Mucosa of rectum (tissue), 2 donors: ENCODE results near the gene NLRP7.
"Not testable (repeated sequence)": the region's sequence is repeated elsewhere in the genome, so short reads cannot be mapped to it uniquely, and the experiment has no call there.

Source experiments
- H3K27ac ChIP-seq, 2 donors: one replicate each; pipeline ENCODE4 v1.7.0; 2013; ENCODE audit warnings: inconsistent platforms in 2 of 2, low read depth in 2 of 2, low read length in 2 of 2
- H3K27me3 ChIP-seq, 2 donors: one replicate each; pipeline ENCODE4 v1.7.0; 2013; ENCODE audit warnings: low read length in 2 of 2; ENCODE audit not compliant: control insufficient read depth in 2 of 2, insufficient read depth in 2 of 2
- H3K36me3 ChIP-seq, 2 donors: one replicate each; pipeline ENCODE4 v1.7.0; 2013; ENCODE audit warnings: low read length in 2 of 2; ENCODE audit not compliant: control insufficient read depth in 2 of 2, insufficient read depth in 2 of 2
- H3K4me1 ChIP-seq, 2 donors: one replicate each; pipeline ENCODE4 v1.7.0; 2013; ENCODE audit warnings: low read length in 2 of 2, mild to moderate bottlenecking in 1 of 2; ENCODE audit not compliant: control insufficient read depth in 2 of 2, insufficient read depth in 2 of 2
- H3K4me3 ChIP-seq, 2 donors: one replicate each; pipeline ENCODE4 v1.7.0; 2013; ENCODE audit warnings: low read length in 2 of 2
- H3K9ac ChIP-seq, 2 donors: one replicate each; pipeline ENCODE4 v1.7.0; 2013; ENCODE audit warnings: low read length in 2 of 2, low read depth in 1 of 2, mild to moderate bottlenecking in 1 of 2
- H3K9me3 ChIP-seq, 2 donors: one replicate each; pipeline ENCODE4 v1.7.0; 2013; ENCODE audit warnings: low read length in 2 of 2; ENCODE audit not compliant: control insufficient read depth in 2 of 2
- donor health status: healthy.
- donor health status: Normal muscosa, but diverticular disease.

The NLRP7 gene

GRCh38 chr19:54947381-54947780, at the start of gene NLRP7:
Gene NLRP7 (minus strand): TSS chr19:54947530.
- Histone ChIP-seq H3K9me3 (no peaks in the 10 kb centered on the region), H3K9ac (no peak within 1 kb of the TSS), H3K27ac (no peak within 1 kb of the TSS), H3K36me3 (no peaks in the 10 kb centered on the region), H3K27me3 (no peaks in the 10 kb centered on the region), H3K4me3 (no peak within 1 kb of the TSS), H3K4me1 (no peaks in the 10 kb centered on the region)

GRCh38 chr19:54995561-54995960, 48.2 kb upstream of the NLRP7 start:
- H3K27me3 ChIP-seq: peaks cover 0 to 2% of the 10 kb centered on the region in 2 donors
- H3K4me1 ChIP-seq: no peaks in the 10 kb centered on the region
- no peaks in the 10 kb centered on the region for H3K9me3 ChIP-seq
- no peak overlapping the region for H3K27ac ChIP-seq
- no peak overlapping the region for H3K9ac ChIP-seq
- H3K4me3 ChIP-seq: no peak overlapping the region
- H3K36me3 ChIP-seq: no peaks in the 10 kb centered on the region

GRCh38 chr19:54989531-54989930, 42.2 kb upstream of the NLRP7 start:
- H3K36me3 ChIP-seq, H3K4me1 ChIP-seq, H3K27me3 ChIP-seq, H3K9ac ChIP-seq, H3K27ac ChIP-seq, H3K4me3 ChIP-seq, H3K9me3 ChIP-seq: not testable (repeated sequence)

GRCh38 chr19:54982562-54982961, 35.2 kb upstream of the NLRP7 start:
- not testable (repeated sequence) for H3K4me3 ChIP-seq, H3K27me3 ChIP-seq, H3K27ac ChIP-seq, H3K36me3 ChIP-seq, H3K4me1 ChIP-seq, H3K9ac ChIP-seq, H3K9me3 ChIP-seq

- H3K4me3 ChIP-seq, H3K27ac ChIP-seq, H3K27me3 ChIP-seq, H3K9ac ChIP-seq, H3K4me1 ChIP-seq, H3K9me3 ChIP-seq, H3K36me3 ChIP-seq: not testable (repeated sequence)
Observed at GRCh38 chr19:54973229-54974090, 26.1 kb upstream of the NLRP7 start.

GRCh38 chr19:54971446-54971845, 24.1 kb upstream of the NLRP7 start:
- H3K9me3 ChIP-seq, H3K27ac ChIP-seq, H3K4me3 ChIP-seq, H3K4me1 ChIP-seq, H3K27me3 ChIP-seq, H3K9ac ChIP-seq, H3K36me3 ChIP-seq: not testable (repeated sequence)

GRCh38 chr19:54969647-54970046, 22.3 kb upstream of the NLRP7 start:
- Histone ChIP-seq H3K4me1 (no peaks in the 10 kb centered on the region), H3K4me3 (no peak overlapping the region), H3K9me3 (no peaks in the 10 kb centered on the region), H3K36me3 (no peaks in the 10 kb centered on the region), H3K9ac (no peak overlapping the region), H3K27ac (no peak overlapping the region), H3K27me3 (no peaks in the 10 kb centered on the region)

- Histone ChIP-seq H3K9me3 (no peaks in the 10 kb centered on the region), H3K36me3 (no peaks in the 10 kb centered on the region), H3K27ac (no peak overlapping the region), H3K4me3 (no peak overlapping the region), H3K9ac (no peak overlapping the region), H3K27me3 (no peaks in the 10 kb centered on the region), H3K4me1 (no peaks in the 10 kb centered on the region)
Observed at GRCh38 chr19:54967611-54968010, 20.3 kb upstream of the NLRP7 start.

GRCh38 chr19:54965055-54965454, 17.7 kb upstream of the NLRP7 start:
- not testable (repeated sequence) for H3K4me3 ChIP-seq, H3K4me1 ChIP-seq, H3K9me3 ChIP-seq, H3K27me3 ChIP-seq, H3K36me3 ChIP-seq, H3K27ac ChIP-seq, H3K9ac ChIP-seq

- H3K9ac ChIP-seq: no peak overlapping the region
- H3K27ac ChIP-seq: no peak overlapping the region
- no peaks in the 10 kb centered on the region for H3K4me1 ChIP-seq
- H3K27me3 ChIP-seq: no peaks in the 10 kb centered on the region
- no peaks in the 10 kb centered on the region for H3K9me3 ChIP-seq
- H3K4me3 ChIP-seq: no peak overlapping the region
- no peaks in the 10 kb centered on the region for H3K36me3 ChIP-seq
Observed at GRCh38 chr19:54959840-54960239, 12.5 kb upstream of the NLRP7 start.
